ENCODE data around the gene KANSL2.
"Not testable (repeated sequence)": the region's sequence is repeated elsewhere in the genome, so short reads cannot be mapped to it uniquely, and the experiment has no call there.

KANSL2 gene

GRCh38 chr12:48682927-48683326 is 889 bp upstream of the KANSL2 start:
- DNase-seq (ENCODE audit: low spot score): no peak

DNA sequence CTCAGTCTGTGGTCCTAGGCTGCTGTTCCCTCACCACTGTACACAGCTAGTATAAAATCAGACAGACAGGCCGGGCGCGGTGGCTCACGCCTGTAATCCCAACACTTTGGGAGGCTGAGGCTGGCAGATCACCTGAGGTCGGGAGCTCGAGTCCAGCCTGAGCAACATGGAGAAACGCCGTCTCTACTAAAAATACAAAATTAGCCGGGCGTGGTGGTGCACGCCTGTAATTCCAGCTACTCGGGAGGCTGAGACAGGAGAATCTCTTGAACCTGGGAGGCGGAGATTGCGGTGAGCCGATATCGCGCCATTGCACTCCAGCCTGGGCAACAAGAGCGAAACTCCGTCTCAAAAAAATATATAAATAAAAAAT is 481 bp upstream of the KANSL2 start:
- DNase-seq (ENCODE audit: low spot score): not testable (repeated sequence)

GRCh38 chr12:48681399-48681709 is 684 bp downstream of the KANSL2 start:
- peak; percentile 12 for DNase-seq (ENCODE audit: low spot score)

- DNase-seq (ENCODE audit: low spot score): no peak
These were observed 1.2 kb downstream of the KANSL2 start for GRCh38 chr12:48680861-48681260.

GRCh38 chr12:48678551-48679185 is 3.4 kb downstream of the KANSL2 start:
- no peak for DNase-seq (ENCODE audit: low spot score)

DNA sequence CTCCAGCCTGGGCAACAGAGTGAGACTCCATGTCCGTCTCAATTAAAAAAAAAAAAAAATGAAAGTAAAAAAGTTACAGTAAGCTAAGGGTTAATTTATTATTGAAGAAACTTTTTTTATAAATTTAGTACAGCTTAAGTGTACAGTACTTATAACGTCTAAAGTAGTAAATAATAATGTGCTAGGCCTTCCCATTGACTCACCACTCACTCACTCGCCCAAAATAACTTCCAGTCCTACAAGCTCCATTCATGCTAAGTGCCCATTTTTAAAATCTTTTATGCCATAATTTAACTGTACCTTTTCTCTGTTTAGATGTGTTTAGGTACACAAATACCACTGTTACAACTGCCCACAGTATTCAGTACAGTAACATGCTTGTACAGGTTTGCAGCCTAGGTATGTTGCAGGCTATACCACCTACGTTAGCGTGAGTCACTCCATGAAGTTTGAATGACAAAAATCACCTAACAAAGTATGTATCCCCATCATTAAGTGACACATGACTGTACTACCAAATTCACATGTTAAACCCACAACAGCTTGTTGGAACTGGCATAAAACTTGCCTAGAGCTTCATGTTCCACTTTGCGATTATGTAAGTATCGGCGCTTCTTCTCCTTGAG is 10.7 kb downstream of the KANSL2 start:
- no peak for DNase-seq (ENCODE audit: low spot score)

DNA sequence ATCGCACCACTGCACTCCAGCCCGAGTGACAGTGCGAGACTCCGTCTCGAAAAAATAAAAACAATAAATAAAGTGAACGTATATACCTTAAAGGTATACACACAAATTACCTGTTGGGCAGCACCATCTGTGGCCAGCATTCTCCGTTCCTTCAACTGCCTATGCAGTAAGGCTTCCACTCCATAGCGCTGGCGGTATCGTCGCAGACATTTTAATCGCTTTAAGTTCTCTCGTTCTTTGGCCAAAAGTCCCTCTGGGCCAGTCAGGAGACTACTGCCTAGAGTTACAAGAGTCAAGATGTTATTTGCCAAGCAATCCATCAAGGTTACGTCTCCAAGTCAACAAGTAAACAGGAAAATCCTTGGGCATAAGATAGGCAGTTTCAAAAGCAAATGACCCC is 13.0 kb downstream of the KANSL2 start:
- DNase-seq (ENCODE audit: low spot score): no peak

DNA sequence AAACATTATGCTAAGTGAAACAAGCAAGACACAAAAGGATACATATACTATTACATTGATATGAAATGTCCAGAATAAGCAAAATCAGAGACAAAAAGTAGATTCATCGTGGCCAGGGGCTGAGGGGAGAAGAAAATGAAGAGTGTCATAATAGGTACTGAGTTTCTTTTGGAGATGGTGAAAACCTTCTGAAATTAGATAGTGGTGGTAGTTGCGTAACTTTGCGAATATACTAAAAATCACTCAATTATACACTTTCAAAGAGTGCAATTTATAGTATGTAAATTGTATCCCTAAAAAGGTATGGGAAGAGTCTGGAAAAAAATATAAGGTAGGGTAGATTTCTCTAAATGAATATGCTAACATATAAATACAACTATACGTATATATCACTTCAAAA is 22.2 kb downstream of the KANSL2 start:
- DNase-seq (ENCODE audit: low spot score): no peak

DNA sequence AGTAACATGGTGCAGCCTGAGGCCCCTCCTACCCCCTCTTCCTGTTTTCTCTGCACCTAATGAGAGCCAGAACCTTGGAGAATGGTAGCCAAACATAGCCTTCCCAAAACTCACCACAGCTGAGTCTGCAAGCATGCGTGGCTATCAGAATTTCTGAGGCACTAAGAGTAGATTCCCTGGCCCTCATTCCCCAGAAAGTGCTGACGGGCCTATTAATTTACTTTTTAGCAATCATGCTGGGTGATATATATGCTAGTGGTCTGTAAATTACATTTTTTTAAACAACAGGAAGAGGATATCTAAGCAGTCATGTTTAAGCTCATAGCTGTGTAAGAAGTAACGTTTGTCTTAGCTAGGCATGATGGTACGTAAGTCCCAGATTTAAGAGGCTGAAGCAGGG is 30.4 kb downstream of the KANSL2 start:
- DNase-seq (ENCODE audit: low spot score): no peak

DNA sequence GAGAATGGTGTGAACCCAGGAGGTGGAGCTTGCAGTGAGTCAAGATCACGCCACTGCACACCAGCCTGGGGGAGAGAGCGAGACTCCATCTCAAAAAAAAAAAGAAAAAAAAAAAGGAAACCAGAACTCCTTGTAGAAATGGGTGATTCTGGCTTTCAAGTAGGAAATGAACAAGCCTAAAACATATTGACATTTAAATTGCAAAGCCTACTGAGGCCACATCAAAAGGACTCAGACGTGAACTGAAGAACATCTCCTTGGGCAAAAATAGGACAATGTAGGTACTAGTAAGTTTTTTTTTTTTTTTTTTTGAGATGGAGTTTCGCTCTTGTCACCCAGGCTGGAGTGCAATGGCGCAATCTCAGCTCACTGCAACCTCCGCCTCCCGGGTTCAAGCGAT is 36.7 kb downstream of the KANSL2 start:
- not testable (repeated sequence) for DNase-seq (ENCODE audit: low spot score)

GRCh38 chr12:48643011-48643410 is 39.0 kb downstream of the KANSL2 start:
- DNase-seq (ENCODE audit: low spot score): no peak

DNA sequence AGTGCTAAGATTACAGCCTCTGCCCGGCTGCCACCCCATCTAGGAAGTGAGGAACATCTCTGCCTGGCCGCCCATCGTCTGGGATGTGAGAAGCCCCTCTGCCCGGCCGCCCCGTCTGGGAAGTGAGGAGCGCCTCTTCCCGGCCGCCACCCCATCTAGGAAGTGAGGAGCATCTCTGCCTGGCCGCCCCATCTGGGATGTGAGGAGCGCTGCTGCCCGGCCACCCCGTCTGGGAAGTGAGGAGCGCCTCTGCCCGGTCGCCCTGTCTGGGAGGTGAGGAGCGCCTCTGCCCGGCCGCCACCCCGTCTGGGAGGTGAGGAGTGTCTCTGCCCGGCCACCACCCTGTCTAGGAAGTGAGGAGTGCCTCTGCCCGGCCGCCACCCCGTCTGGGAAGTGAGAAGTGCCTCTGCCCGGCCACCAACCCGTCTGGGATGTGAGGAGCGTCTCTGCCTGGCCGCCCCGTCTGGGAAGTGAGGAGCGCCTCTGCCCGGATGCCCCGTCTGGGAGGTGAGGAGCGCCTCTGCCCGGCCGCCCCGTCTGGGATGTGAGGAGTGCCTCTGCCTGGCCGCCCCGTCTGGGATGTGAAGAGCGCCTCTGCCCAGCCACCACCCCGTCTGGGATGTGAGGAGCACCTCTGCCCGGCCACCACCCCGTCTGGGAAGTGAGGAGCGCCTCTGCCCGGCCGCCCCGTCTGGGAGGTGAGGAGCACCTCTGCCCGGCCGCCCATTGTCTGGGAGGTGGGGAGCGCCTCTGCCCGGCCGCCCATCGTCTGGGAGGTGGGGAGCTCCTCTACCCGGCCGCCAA is 40.1 kb downstream of the KANSL2 start:
- DNase-seq (ENCODE audit: low spot score): not testable (repeated sequence)

GRCh38 chr12:48640854-48641253 is 41.2 kb downstream of the KANSL2 start:
- no peak for DNase-seq (ENCODE audit: low spot score)

- DNase-seq (ENCODE audit: low spot score): no peak
These were observed 41.6 kb downstream of the KANSL2 start for GRCh38 chr12:48640428-48640827.

- DNase-seq (ENCODE audit: low spot score): no peak
These were observed 51.0 kb downstream of the KANSL2 start for GRCh38 chr12:48631071-48631470.

DNA sequence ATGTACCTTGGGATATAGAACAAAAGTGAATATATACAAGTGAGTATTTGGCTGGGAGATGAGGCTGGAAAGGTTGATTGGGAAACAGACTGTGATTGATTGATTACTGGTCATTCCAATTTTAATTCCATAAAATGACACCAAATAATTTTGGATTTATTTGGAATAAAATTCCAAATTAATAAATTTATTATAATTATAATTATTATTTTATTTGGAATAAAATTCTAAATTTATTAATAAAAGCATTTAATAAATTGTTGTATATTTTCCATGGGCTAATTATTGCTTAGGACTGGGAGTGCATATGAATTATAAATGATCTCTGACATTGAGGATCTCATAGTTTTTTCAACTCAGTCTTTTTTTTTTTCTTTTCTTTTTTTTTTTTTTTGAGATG is 51.7 kb downstream of the KANSL2 start:
- no peak for DNase-seq (ENCODE audit: low spot score)

- no peak for DNase-seq (ENCODE audit: low spot score)
These were observed 52.5 kb downstream of the KANSL2 start for GRCh38 chr12:48629541-48629940.

GRCh38 chr12:48627556-48627955 is 54.5 kb downstream of the KANSL2 start:
- DNase-seq (ENCODE audit: low spot score): no peak

- DNase-seq (ENCODE audit: low spot score): not testable (repeated sequence)
These were observed 59.0 kb downstream of the KANSL2 start for GRCh38 chr12:48622997-48623396.

GRCh38 chr12:48618541-48618940 is 63.5 kb downstream of the KANSL2 start:
- DNase-seq (ENCODE audit: low spot score): peak; percentile 73

- DNase-seq (ENCODE audit: low spot score): peak; percentile 58
These were observed 66.4 kb downstream of the KANSL2 start for GRCh38 chr12:48615681-48616080.

DNA sequence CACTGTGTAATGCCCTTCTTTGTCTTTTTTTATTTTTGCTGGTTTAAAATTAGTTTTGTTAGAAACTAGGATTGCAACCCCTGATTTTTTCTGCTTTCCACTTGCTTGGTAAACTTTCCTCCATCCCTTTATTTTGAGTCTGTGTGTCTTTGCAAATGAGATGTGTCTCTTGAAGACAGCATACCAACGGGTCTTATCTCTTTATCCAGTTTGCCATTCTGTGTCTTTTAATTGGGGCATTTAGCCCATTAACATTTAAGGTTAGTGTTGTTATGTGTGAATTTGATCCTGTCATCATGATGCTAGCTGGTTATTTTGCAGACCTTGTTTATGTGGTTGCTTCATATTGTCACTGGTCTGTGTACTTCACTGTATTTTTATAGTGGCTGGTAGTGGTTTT is 68.7 kb downstream of the KANSL2 start:
- no peak for DNase-seq (ENCODE audit: low spot score)

All from SW480 (cell line).